WTC11 (cell line): ENCODE measurements around the gene CLSTN2. TPM values are rescaled to one million over a fixed set of nuclear protein-coding genes. Genes with fewer than 3 reads are reported as not detected.

Source experiments
- ARID4B ChIP-seq: sonication (generic); formaldehyde crosslinking; IDR thresholded peaks from 2 replicates; pipeline ENCODE4 v1.8.0; 2023; ENCODE audit warnings: missing genetic modification reagents, mild to moderate bottlenecking, borderline replicate concordance
- CDX4 ChIP-seq: fragments of 250-450 bp; sonication (Bioruptor Pico); IDR thresholded peaks from 2 replicates; pipeline ENCODE4 v1.9.0; 2021; ENCODE audit warnings: moderate library complexity, mild to moderate bottlenecking, inconsistent platforms, borderline replicate concordance
- E2F4 ChIP-seq: sonication (generic); formaldehyde crosslinking; IDR thresholded peaks from 2 replicates; pipeline ENCODE4 v1.8.1; 2022; ENCODE audit warnings: low read depth, mild to moderate bottlenecking, moderate library complexity, missing genetic modification reagents, borderline replicate concordance
- ELF4 ChIP-seq: sonication (generic); formaldehyde crosslinking; IDR thresholded peaks from 2 replicates; pipeline ENCODE4 v1.8.1; 2022; ENCODE audit warnings: low read depth, mild to moderate bottlenecking, moderate library complexity, missing genetic modification reagents
- HMGA2 ChIP-seq: fragments of 250-450 bp; sonication (Bioruptor Pico); IDR thresholded peaks from 2 replicates; pipeline ENCODE4 v1.4.0; 2021; ENCODE audit warnings: mild to moderate bottlenecking, moderate library complexity
- NFATC4 ChIP-seq: fragments of 250-450 bp; sonication (Bioruptor Pico); IDR thresholded peaks from 2 replicates; pipeline ENCODE4 v1.9.0; 2021; ENCODE audit warnings: mild to moderate bottlenecking
- NFE2L1 ChIP-seq: sonication (generic); formaldehyde crosslinking; IDR thresholded peaks from 2 replicates; pipeline ENCODE4 v1.8.1; 2023; ENCODE audit warnings: missing genetic modification reagents
- NR2C2 ChIP-seq: sonication (generic); formaldehyde crosslinking; IDR thresholded peaks from 2 replicates; pipeline ENCODE4 v1.8.0; 2022; ENCODE audit warnings: mild to moderate bottlenecking, missing genetic modification reagents
- PREB ChIP-seq: sonication (generic); formaldehyde crosslinking; IDR thresholded peaks from 2 replicates; pipeline ENCODE4 v1.8.1; 2022; ENCODE audit warnings: mild to moderate bottlenecking, missing genetic modification reagents, moderate library complexity, borderline replicate concordance
- RORB ChIP-seq: fragments of 250-450 bp; sonication (Bioruptor Pico); IDR thresholded peaks from 2 replicates; pipeline ENCODE4 v1.9.0; 2021; ENCODE audit warnings: mild to moderate bottlenecking
- USF2 ChIP-seq: sonication (generic); formaldehyde crosslinking; IDR thresholded peaks from 2 replicates; pipeline ENCODE4 v1.8.1; 2023; ENCODE audit warnings: mild to moderate bottlenecking, missing genetic modification reagents, moderate library complexity
- ZNF263 ChIP-seq: sonication (generic); formaldehyde crosslinking; IDR thresholded peaks from 2 replicates; pipeline ENCODE4 v1.8.1; 2022; ENCODE audit warnings: low read depth, mild to moderate bottlenecking, moderate library complexity, missing genetic modification reagents
- ZNF317 ChIP-seq: sonication (generic); formaldehyde crosslinking; IDR thresholded peaks from 2 replicates; pipeline ENCODE4 v1.8.1; 2023; ENCODE audit warnings: low read depth, mild to moderate bottlenecking, moderate library complexity, missing genetic modification reagents, borderline replicate concordance
- ZNF423 ChIP-seq: fragments of 250-450 bp; sonication (Bioruptor Pico); IDR thresholded peaks from 2 replicates; pipeline ENCODE4 v2.1.2; 2022; ENCODE audit warnings: mild to moderate bottlenecking, moderate library complexity
- ZNF532 ChIP-seq: fragments of 250-450 bp; sonication (Bioruptor Pico); IDR thresholded peaks from 2 replicates; pipeline ENCODE4 v1.9.0; 2021; ENCODE audit warnings: mild to moderate bottlenecking, borderline replicate concordance
- total RNA-seq: library from RNA; stranded (reverse); gene quantifications from 3 replicates; pipeline ENCODE4 v1.2.3, GENCODE V29; 2021

The CLSTN2 gene
- total RNA-seq, 1 experiment from 2014 or later = 0.35 TPM

- TF ChIP-seq E2F4 (CRISPR knock-in tag) = no peak
- TF ChIP-seq ZNF317 (CRISPR knock-in tag) = no peak
- TF ChIP-seq ZNF532 (CRISPR knock-in tag) = no peak
- no peak for TF ChIP-seq NFE2L1 (CRISPR knock-in tag)
- TF ChIP-seq ELF4 (CRISPR knock-in tag) = no peak
- TF ChIP-seq CDX4 = no peak
- TF ChIP-seq USF2 (CRISPR knock-in tag) = no peak
- no peak for TF ChIP-seq HMGA2
- TF ChIP-seq NFATC4 (CRISPR knock-in tag) = no peak
- TF ChIP-seq ZNF263 (CRISPR knock-in tag) = no peak
- TF ChIP-seq NR2C2 (CRISPR knock-in tag) = no peak
- TF ChIP-seq ZNF423 (CRISPR knock-in tag) = no peak
- TF ChIP-seq RORB (CRISPR knock-in tag) = no peak
- no peak for TF ChIP-seq PREB
- no peak for TF ChIP-seq ARID4B (CRISPR knock-in tag)
Measured at GRCh38 chr3:140234256-140234655, 299.3 kb downstream of the CLSTN2 start (continued).
